CD4-positive, alpha-beta T cell (primary cell): ENCODE results near the gene CCN5. TPM values are rescaled to one million over a fixed set of nuclear protein-coding genes. Genes with fewer than 3 reads are reported as not detected.

Experiments
- ATAC-seq: fragments of 200-7000 bp; cut with Tn5 transposase; one replicate; pipeline ENCODE4 v1.10.0; 2022; ENCODE audit warnings: mild to moderate bottlenecking; ENCODE audit not compliant: poor library complexity
- CTCF ChIA-PET: fragments of 350-600 bp; sonication (Branson Sonifier 250); formaldehyde crosslinking; loops from one replicate; lab custom pipeline; 2021; ENCODE audit warnings: antibody characterized with exemption, inconsistent platforms; lab: Charles Lee
- POLR2A ChIA-PET: fragments of 350-600 bp; sonication (Branson Sonifier 250); formaldehyde crosslinking; loops from one replicate; lab custom pipeline; 2021; ENCODE audit warnings: antibody characterized with exemption, inconsistent platforms; lab: Charles Lee
- DNase-seq, 14 experiments: peaks; one replicate each; pipeline ENCODE4 v3.0.0-alpha.2; 2013 to 2020; ENCODE audit warnings: mixed read lengths in 2 of 14
- H3K27ac ChIP-seq, 2 donors: one replicate each; pipeline versions ENCODE4 v1.5.1 to v1.7.0; 2013; ENCODE audit warnings: low read length in 2 of 2, low read depth in 1 of 2, mild to moderate bottlenecking in 1 of 2
- H3K27me3 ChIP-seq, 2 experiments: 1 replicate in 1 of 2; 2 replicates in 1 of 2; pipeline versions ENCODE4 v1.6.1 to v1.7.0; 2013; ENCODE audit warnings: low read length in 2 of 2, control low read depth in 1 of 2, mild to moderate bottlenecking in 1 of 2, moderate library complexity in 1 of 2; ENCODE audit not compliant: insufficient read depth in 2 of 2, control insufficient read depth in 1 of 2
- H3K36me3 ChIP-seq: one replicate; pipeline ENCODE4 v1.6.1; 2013; ENCODE audit warnings: low read length, control low read depth; ENCODE audit not compliant: insufficient read depth
- H3K4me1 ChIP-seq: one replicate; pipeline ENCODE4 v1.6.1; 2013; ENCODE audit warnings: low read length, control low read depth; ENCODE audit not compliant: insufficient read depth
- H3K4me3 ChIP-seq: one replicate; pipeline ENCODE4 v1.5.1; 2013; ENCODE audit warnings: mild to moderate bottlenecking, low read length, moderate library complexity
- H3K9me3 ChIP-seq, 2 experiments: 1 replicate in 1 of 2; 2 replicates in 1 of 2; pipeline versions ENCODE4 v1.6.1 to v1.7.0; 2013; ENCODE audit warnings: low read length in 2 of 2, mild to moderate bottlenecking in 2 of 2, control low read depth in 1 of 2, moderate library complexity in 1 of 2; ENCODE audit not compliant: control insufficient read depth in 1 of 2, insufficient read depth in 1 of 2
- H3K27ac Mint-ChIP-seq: one replicate; pipeline ENCODE4 v1.8.0; 2020; ENCODE audit warnings: mixed read lengths
- H3K27me3 Mint-ChIP-seq: one replicate; pipeline ENCODE4 v1.8.0; 2021; ENCODE audit warnings: mixed read lengths
- H3K36me3 Mint-ChIP-seq: one replicate; pipeline ENCODE4 v1.8.0; 2021; ENCODE audit warnings: low read depth, mixed read lengths
- H3K4me1 Mint-ChIP-seq: one replicate; pipeline ENCODE4 v1.8.0; 2021; ENCODE audit warnings: low read depth, mixed read lengths
- H3K4me3 Mint-ChIP-seq: one replicate; pipeline ENCODE4 v1.8.0; 2020; ENCODE audit warnings: mild to moderate bottlenecking, mixed read lengths
- H3K9me3 Mint-ChIP-seq: one replicate; pipeline ENCODE4 v1.8.0; 2020; ENCODE audit warnings: mixed read lengths
- intact Hi-C, 2 experiments: fragments of 100-400 bp; cut with DNase I in 1 of 2; cut with micrococcal nuclease in 1 of 2; formaldehyde crosslinking; loops; one replicate each; pipeline versions ENCODE4 v1.15.1 to v1.9.0; 2023 to 2025; cut with DNase I, micrococcal nuclease
- total RNA-seq, 174 experiments: library from RNA in 2 of 174; stranded (reverse) in 2 of 174; gene quantifications; one replicate each; pipeline ENCODE4 v1.2.3 and lab custom pipeline; 2021 to 2026
- TF ChIP-seq, protein P1 (sequence below): fragments of 200-600 bp; IDR thresholded peaks from one replicate; pipeline ENCODE4 v1.8.0; 2022; ENCODE audit warnings: antibody characterized with exemption, mild to moderate bottlenecking

Gene CCN5
- total RNA-seq, 2 experiments from 2014 or later, result not detected

GRCh38 chr20:44709380-44709779, 5.8 kb upstream of the CCN5 start:
- Mint-ChIP-seq H3K9me3 (no peaks in the 10 kb centered on the region), H3K27me3 (no peaks in the 10 kb centered on the region), H3K36me3 (no peaks in the 10 kb centered on the region), H3K4me3 (no peak overlapping the region), H3K27ac (no peak overlapping the region), H3K4me1 (no peaks in the 10 kb centered on the region)
- no peak overlapping the region for H3K4me3 ChIP-seq
- H3K27ac ChIP-seq, result no peak overlapping the region
- H3K27me3 ChIP-seq, result no peaks in the 10 kb centered on the region
- intact Hi-C loops, result no loop called here
- peaks cover under 1% of the 10 kb centered on the region for H3K4me1 ChIP-seq
- ATAC-seq (no peak), DNase-seq (no peak)
- H3K36me3 ChIP-seq, result no peaks in the 10 kb centered on the region
- CTCF ChIA-PET, result no interaction called here
- TF ChIP-seq, protein P1, sequence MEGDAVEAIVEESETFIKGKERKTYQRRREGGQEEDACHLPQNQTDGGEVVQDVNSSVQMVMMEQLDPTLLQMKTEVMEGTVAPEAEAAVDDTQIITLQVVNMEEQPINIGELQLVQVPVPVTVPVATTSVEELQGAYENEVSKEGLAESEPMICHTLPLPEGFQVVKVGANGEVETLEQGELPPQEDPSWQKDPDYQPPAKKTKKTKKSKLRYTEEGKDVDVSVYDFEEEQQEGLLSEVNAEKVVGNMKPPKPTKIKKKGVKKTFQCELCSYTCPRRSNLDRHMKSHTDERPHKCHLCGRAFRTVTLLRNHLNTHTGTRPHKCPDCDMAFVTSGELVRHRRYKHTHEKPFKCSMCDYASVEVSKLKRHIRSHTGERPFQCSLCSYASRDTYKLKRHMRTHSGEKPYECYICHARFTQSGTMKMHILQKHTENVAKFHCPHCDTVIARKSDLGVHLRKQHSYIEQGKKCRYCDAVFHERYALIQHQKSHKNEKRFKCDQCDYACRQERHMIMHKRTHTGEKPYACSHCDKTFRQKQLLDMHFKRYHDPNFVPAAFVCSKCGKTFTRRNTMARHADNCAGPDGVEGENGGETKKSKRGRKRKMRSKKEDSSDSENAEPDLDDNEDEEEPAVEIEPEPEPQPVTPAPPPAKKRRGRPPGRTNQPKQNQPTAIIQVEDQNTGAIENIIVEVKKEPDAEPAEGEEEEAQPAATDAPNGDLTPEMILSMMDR, result no peak
- POLR2A ChIA-PET, result no interaction called here
- H3K9me3 ChIP-seq, result no peaks in the 10 kb centered on the region

- no peaks in the 10 kb centered on the region for H3K27me3 Mint-ChIP-seq
- Histone ChIP-seq H3K36me3 (no peaks in the 10 kb centered on the region), H3K27me3 (no peaks in the 10 kb centered on the region), H3K9me3 (no peaks in the 10 kb centered on the region), H3K4me3 (no peak overlapping the region), H3K4me1 (peaks cover 4% of the 10 kb centered on the region), H3K27ac (no peak overlapping the region)
- intact Hi-C loops, result no loop called here
- ChIA-PET CTCF (no interaction called here), POLR2A (no interaction called here)
- DNase-seq, result no peak
- no peak for ATAC-seq
- H3K27ac Mint-ChIP-seq, result no peak overlapping the region
- no peaks in the 10 kb centered on the region for H3K9me3 Mint-ChIP-seq
- H3K4me3 Mint-ChIP-seq, result no peak overlapping the region
- TF ChIP-seq, protein P1, result no peak
- H3K4me1 Mint-ChIP-seq, result no peaks in the 10 kb centered on the region
- H3K36me3 Mint-ChIP-seq, result no peaks in the 10 kb centered on the region
These were observed 5.4 kb upstream of the CCN5 start for GRCh38 chr20:44709797-44710196.

GRCh38 chr20:44711237-44711636, 3.9 kb upstream of the CCN5 start:
- Mint-ChIP-seq H3K27me3 (no peaks in the 10 kb centered on the region), H3K4me1 (no peaks in the 10 kb centered on the region), H3K9me3 (no peaks in the 10 kb centered on the region), H3K27ac (no peak overlapping the region), H3K36me3 (no peaks in the 10 kb centered on the region), H3K4me3 (no peak overlapping the region)
- ATAC-seq, result no peak
- peaks cover 6% of the 10 kb centered on the region for H3K4me1 ChIP-seq
- POLR2A ChIA-PET, result no interaction called here
- DNase-seq, result no peak
- H3K27me3 ChIP-seq, result no peaks in the 10 kb centered on the region
- no peak overlapping the region for H3K4me3 ChIP-seq
- H3K36me3 ChIP-seq, result no peaks in the 10 kb centered on the region
- CTCF ChIA-PET, result no interaction called here
- H3K9me3 ChIP-seq, result no peaks in the 10 kb centered on the region
- intact Hi-C loops, result no loop called here
- no peak overlapping the region for H3K27ac ChIP-seq
- TF ChIP-seq, protein P1, result no peak
